Thyroid gland (tissue), 4 donors: ENCODE data around the gene KDM4B.

Experiments
- CTCF ChIP-seq, 6 experiments: fragments of 200-600 bp in 3 of 6; fragments of 450-650 bp in 3 of 6; sonication (generic) in 3 of 6; IDR thresholded peaks; one replicate each; pipeline ENCODE4 v1.5.1; 2016 to 2019; ENCODE audit warnings: antibody characterized with exemption in 6 of 6, mild to moderate bottlenecking in 2 of 6, inconsistent platforms in 1 of 6, moderate library complexity in 1 of 6
- POLR2A ChIP-seq, 2 donors: fragments of 450-650 bp; IDR thresholded peaks; one replicate each; pipeline ENCODE4 v1.6.1; 2017; ENCODE audit warnings: antibody characterized with exemption in 2 of 2, mild to moderate bottlenecking in 2 of 2, moderate library complexity in 1 of 2

- TF ChIP-seq POLR2A (IDR thresholded peaks at IDR 0.05) (peak in 1 of 2 donors; percentile 27), CTCF (IDR thresholded peaks at IDR 0.05) (no peak)
Measured at GRCh38 chr19:4977299-4978174, 8.6 kb downstream of the KDM4B start.
